ENCODE data around the gene SMCO4.

DNA sequence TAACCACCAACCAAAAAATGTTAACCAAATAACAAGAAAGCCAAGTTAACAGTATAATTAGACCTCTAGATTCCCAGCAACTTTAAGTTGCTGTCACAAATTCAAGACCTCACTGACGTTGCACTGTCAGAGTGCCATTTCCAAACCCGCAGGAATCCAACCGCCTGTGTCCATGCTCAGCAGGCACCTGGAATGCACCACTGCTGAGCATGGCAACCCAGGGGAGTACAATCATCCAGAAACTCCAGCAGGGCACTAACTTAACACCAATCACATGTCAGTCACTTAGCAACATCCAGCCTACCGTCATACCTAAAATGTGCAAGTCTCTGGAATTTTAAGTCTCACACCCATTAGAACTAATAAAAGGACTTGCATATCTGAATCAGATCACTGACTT, 48.8 kb downstream of the SMCO4 start:
- TF ChIP-seq, protein P1, sequence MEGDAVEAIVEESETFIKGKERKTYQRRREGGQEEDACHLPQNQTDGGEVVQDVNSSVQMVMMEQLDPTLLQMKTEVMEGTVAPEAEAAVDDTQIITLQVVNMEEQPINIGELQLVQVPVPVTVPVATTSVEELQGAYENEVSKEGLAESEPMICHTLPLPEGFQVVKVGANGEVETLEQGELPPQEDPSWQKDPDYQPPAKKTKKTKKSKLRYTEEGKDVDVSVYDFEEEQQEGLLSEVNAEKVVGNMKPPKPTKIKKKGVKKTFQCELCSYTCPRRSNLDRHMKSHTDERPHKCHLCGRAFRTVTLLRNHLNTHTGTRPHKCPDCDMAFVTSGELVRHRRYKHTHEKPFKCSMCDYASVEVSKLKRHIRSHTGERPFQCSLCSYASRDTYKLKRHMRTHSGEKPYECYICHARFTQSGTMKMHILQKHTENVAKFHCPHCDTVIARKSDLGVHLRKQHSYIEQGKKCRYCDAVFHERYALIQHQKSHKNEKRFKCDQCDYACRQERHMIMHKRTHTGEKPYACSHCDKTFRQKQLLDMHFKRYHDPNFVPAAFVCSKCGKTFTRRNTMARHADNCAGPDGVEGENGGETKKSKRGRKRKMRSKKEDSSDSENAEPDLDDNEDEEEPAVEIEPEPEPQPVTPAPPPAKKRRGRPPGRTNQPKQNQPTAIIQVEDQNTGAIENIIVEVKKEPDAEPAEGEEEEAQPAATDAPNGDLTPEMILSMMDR (IDR thresholded peaks at IDR 0.05): no peak
- TF ChIP-seq POLR2A (IDR thresholded peaks at IDR 0.05): no peak

All from esophagus squamous epithelium (tissue), 4 donors.